Endometrial microvascular endothelial cells (primary cell): ENCODE data around the gene PLXNB3. TPM values are rescaled to one million over a fixed set of nuclear protein-coding genes. Genes with fewer than 3 reads are reported as not detected.

Experiments used
- in situ Hi-C: cut with HindIII; loops from 2 replicates; pipeline ENCODE4 v1.10.0; 2017; ENCODE audit warnings: low sequenced_read_pairs, low pct_unique_long_range_greater_than_20kb; ENCODE audit errors: inconsistent ontology term
- total RNA-seq: library from RNA; depleted of rRNA; stranded (reverse); fragments of >200 nt; gene quantifications from one replicate; pipeline ENCODE4 v1.2.3, GENCODE V29; 2015; ENCODE audit errors: inconsistent ontology term

Gene PLXNB3
- total RNA-seq, 1 donor from 2014 or later: 15.3 TPM

GRCh38 chrX:153781428-153782047 lies 17.5 kb downstream of the PLXNB3 start:
- in situ Hi-C loops: no loop called here

GRCh38 chrX:153782313-153782712 lies 18.3 kb downstream of the PLXNB3 start:
- in situ Hi-C loops: no loop called here

GRCh38 chrX:153782871-153783270 lies 18.8 kb downstream of the PLXNB3 start:
- in situ Hi-C loops: no loop called here

GRCh38 chrX:153783378-153784013 lies 19.4 kb downstream of the PLXNB3 start:
- in situ Hi-C loops: no loop called here

- in situ Hi-C loops: no loop called here
Observed at GRCh38 chrX:153784325-153784967, 20.4 kb downstream of the PLXNB3 start.

- in situ Hi-C loops: no loop called here
Observed at GRCh38 chrX:153786669-153787068, 22.6 kb downstream of the PLXNB3 start.

- in situ Hi-C loops: no loop called here
Observed at GRCh38 chrX:153789654-153790053, 25.6 kb downstream of the PLXNB3 start.

GRCh38 chrX:153791104-153791852 lies 27.2 kb downstream of the PLXNB3 start:
- in situ Hi-C loops: no loop called here

GRCh38 chrX:153792368-153792767 lies 28.3 kb downstream of the PLXNB3 start:
- in situ Hi-C loops: no loop called here

GRCh38 chrX:153793291-153793690 lies 29.2 kb downstream of the PLXNB3 start:
- in situ Hi-C loops: no loop called here

GRCh38 chrX:153794018-153794896 lies 30.2 kb downstream of the PLXNB3 start, which contains the start of the genes IDH3G and SSR4:
Gene IDH3G, minus strand, starts transcription at chrX:153794375. Its CDS starts 49 bp downstream, at chrX:153794326.
Gene SSR4, plus strand, starts transcription at chrX:153794668. Its CDS starts 20 bp downstream, at chrX:153794688.
- in situ Hi-C loops: no loop called here

- in situ Hi-C loops: no loop called here
Observed at GRCh38 chrX:153794897-153795816, 31.1 kb downstream of the PLXNB3 start.

GRCh38 chrX:153797415-153798015 lies 33.5 kb downstream of the PLXNB3 start:
- in situ Hi-C loops: no loop called here

GRCh38 chrX:153799326-153799725 lies 35.3 kb downstream of the PLXNB3 start:
- in situ Hi-C loops: no loop called here

GRCh38 chrX:153800177-153800722 lies 36.2 kb downstream of the PLXNB3 start:
- in situ Hi-C loops: no loop called here

GRCh38 chrX:153800746-153801145 lies 36.7 kb downstream of the PLXNB3 start:
- in situ Hi-C loops: no loop called here

- in situ Hi-C loops: no loop called here
Observed at GRCh38 chrX:153801669-153802068, 37.6 kb downstream of the PLXNB3 start.
